Osteocyte (in vitro differentiated cells): Measurements from ENCODE around the gene CACNA2D2. TPM values are rescaled to one million over a fixed set of nuclear protein-coding genes. Genes with fewer than 3 reads are reported as not detected.

ENCODE experiments used
- DNase-seq: peaks from one replicate; pipeline ENCODE4 v3.0.0; 2021; ENCODE audit warnings: mixed read lengths; ENCODE audit not compliant: unreplicated experiment; ENCODE audit errors: extremely low spot score
- H3K27ac Mint-ChIP-seq: one replicate; pipeline ENCODE4 v1.8.0; 2021; ENCODE audit warnings: mild to moderate bottlenecking, mixed read lengths; ENCODE audit not compliant: unreplicated experiment
- H3K27me3 Mint-ChIP-seq: one replicate; pipeline ENCODE4 v1.8.0; 2021; ENCODE audit warnings: mixed read lengths; ENCODE audit not compliant: unreplicated experiment
- H3K36me3 Mint-ChIP-seq: one replicate; pipeline ENCODE4 v1.8.0; 2021; ENCODE audit warnings: mixed read lengths; ENCODE audit not compliant: unreplicated experiment
- H3K4me1 Mint-ChIP-seq: one replicate; pipeline ENCODE4 v1.8.0; 2021; ENCODE audit warnings: mixed read lengths; ENCODE audit not compliant: unreplicated experiment
- H3K4me3 Mint-ChIP-seq: one replicate; pipeline ENCODE4 v1.8.0; 2021; ENCODE audit warnings: mild to moderate bottlenecking, moderate library complexity, mixed read lengths; ENCODE audit not compliant: unreplicated experiment
- H3K9me3 Mint-ChIP-seq: one replicate; pipeline ENCODE4 v1.8.0; 2021; ENCODE audit warnings: mixed read lengths; ENCODE audit not compliant: unreplicated experiment
- CTCF ChIP-seq: fragments of 200-600 bp; sonication (generic); IDR thresholded peaks from 2 replicates; pipeline ENCODE4 v1.5.0; 2021; ENCODE audit warnings: antibody characterized with exemption, mild to moderate bottlenecking, moderate library complexity
- total RNA-seq: library from RNA; stranded (reverse); gene quantifications from 2 replicates; pipeline ENCODE4 v1.2.1, GENCODE V29; 2021

The CACNA2D2 gene
- total RNA-seq, 1 donor from 2014 or later, result 0.27 TPM

GRCh38 chr3:50450209-50450921 lies 53.1 kb downstream of the CACNA2D2 start:
- DNase-seq, result no peak
- no peaks in the 10 kb centered on the region for H3K9me3 Mint-ChIP-seq
- TF ChIP-seq CTCF, result no peak
- peaks cover 5% of the 10 kb centered on the region for H3K27me3 Mint-ChIP-seq
- H3K36me3 Mint-ChIP-seq, result no peaks in the 10 kb centered on the region
- no peak overlapping the region for H3K27ac Mint-ChIP-seq
- no peaks in the 10 kb centered on the region for H3K4me1 Mint-ChIP-seq
- H3K4me3 Mint-ChIP-seq, result no peak overlapping the region

GRCh38 chr3:50448752-50449539 lies 54.5 kb downstream of the CACNA2D2 start:
- no peak overlapping the region for H3K27ac Mint-ChIP-seq
- H3K4me3 Mint-ChIP-seq, result no peak overlapping the region
- no peaks in the 10 kb centered on the region for H3K4me1 Mint-ChIP-seq
- no peaks in the 10 kb centered on the region for H3K9me3 Mint-ChIP-seq
- no peak for TF ChIP-seq CTCF
- DNase-seq, result no peak
- peaks cover 7% of the 10 kb centered on the region for H3K27me3 Mint-ChIP-seq
- no peaks in the 10 kb centered on the region for H3K36me3 Mint-ChIP-seq

GRCh38 chr3:50447290-50447840 lies 56.1 kb downstream of the CACNA2D2 start:
- Mint-ChIP-seq H3K27me3 (peaks cover 7% of the 10 kb centered on the region), H3K4me3 (no peak overlapping the region), H3K27ac (no peak overlapping the region), H3K9me3 (no peaks in the 10 kb centered on the region), H3K36me3 (no peaks in the 10 kb centered on the region), H3K4me1 (no peaks in the 10 kb centered on the region)
- no peak for TF ChIP-seq CTCF
- DNase-seq, result no peak

- Mint-ChIP-seq H3K27me3 (peaks cover 7% of the 10 kb centered on the region), H3K36me3 (no peaks in the 10 kb centered on the region), H3K9me3 (no peaks in the 10 kb centered on the region), H3K27ac (no peak overlapping the region), H3K4me3 (no peak overlapping the region), H3K4me1 (no peaks in the 10 kb centered on the region)
- DNase-seq, result no peak
- TF ChIP-seq CTCF, result no peak
Observed at GRCh38 chr3:50445919-50446318, 57.5 kb downstream of the CACNA2D2 start.

GRCh38 chr3:50444782-50445181 lies 58.7 kb downstream of the CACNA2D2 start:
- no peak overlapping the region for H3K4me3 Mint-ChIP-seq
- peaks cover 7% of the 10 kb centered on the region for H3K27me3 Mint-ChIP-seq
- no peak for TF ChIP-seq CTCF
- DNase-seq, result no peak
- no peaks in the 10 kb centered on the region for H3K4me1 Mint-ChIP-seq
- no peaks in the 10 kb centered on the region for H3K36me3 Mint-ChIP-seq
- no peaks in the 10 kb centered on the region for H3K9me3 Mint-ChIP-seq
- H3K27ac Mint-ChIP-seq, result no peak overlapping the region
